Measurements from ENCODE around the gene SPATA6.
"Not testable (repeated sequence)": the region's sequence is repeated elsewhere in the genome, so short reads cannot be mapped to it uniquely, and the experiment has no call there.

SPATA6 gene

DNA sequence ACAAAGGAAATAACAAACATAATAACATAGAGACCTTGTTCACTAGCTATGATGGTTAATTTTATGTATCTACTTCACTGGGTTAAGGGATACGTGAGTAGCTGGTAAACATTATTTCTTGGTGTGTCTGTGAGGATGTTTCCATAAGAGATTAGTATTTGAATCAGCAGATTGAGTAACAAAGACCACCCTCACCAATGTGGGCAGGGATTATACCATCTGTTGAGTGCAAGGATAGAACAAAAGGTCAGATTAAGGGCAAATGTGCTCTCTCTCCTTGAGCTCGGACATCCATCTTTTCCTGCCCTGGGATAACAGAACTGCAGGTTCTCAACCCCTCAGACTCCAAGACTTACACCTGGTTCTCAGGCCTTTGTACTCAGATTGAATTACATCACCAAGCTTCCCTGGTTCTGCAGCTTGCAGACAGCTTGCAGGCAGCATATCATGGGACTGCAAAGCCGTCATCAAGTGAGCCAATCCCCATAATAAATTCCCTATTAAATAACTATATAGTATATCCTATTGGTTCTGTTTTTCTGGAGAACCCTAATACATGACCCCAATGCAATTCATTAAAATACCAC, 9.2 kb downstream of the SPATA6 start:
- DNase-seq, result no peak

DNA sequence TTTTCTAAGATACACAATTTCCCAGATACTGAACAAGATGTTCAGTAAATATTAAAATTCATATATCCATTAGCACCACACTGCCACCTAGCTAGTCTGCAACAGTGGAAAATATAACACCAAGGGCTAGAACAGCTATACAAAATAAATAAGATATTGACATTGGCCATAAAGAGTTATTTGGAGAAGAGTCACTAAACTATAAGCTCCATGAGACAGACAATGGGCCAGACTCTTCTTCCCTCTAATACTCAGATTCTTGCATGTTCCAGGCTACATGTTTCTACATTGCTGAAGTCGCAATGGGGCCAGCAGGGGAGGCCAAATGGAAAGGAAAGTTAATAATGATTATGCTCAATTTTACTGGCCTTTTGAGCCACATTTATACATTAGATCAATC, 21.5 kb downstream of the SPATA6 start:
- DNase-seq, result no peak

GRCh38 chr1:48448932-48449331, 23.1 kb downstream of the SPATA6 start:
- no peak for DNase-seq

DNA sequence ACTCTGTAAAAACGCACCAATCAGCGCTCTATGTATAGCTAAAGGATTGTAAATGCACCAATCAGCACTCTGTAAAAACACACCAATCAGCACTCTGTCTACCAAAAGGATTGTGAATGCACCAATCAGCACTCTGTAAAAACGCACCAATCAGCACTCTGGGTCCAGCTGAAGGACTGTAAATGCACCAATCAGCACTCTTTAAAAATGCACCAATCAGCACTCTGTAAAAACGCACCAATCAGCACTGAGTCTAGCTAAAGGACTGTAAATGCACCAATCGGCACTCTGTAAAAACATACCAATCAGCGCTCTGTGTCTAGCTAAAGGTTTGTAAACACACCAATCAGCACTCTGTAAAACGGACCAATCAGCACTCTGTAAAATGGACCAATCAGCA, 27.8 kb downstream of the SPATA6 start:
- DNase-seq, result not testable (repeated sequence)

DNA sequence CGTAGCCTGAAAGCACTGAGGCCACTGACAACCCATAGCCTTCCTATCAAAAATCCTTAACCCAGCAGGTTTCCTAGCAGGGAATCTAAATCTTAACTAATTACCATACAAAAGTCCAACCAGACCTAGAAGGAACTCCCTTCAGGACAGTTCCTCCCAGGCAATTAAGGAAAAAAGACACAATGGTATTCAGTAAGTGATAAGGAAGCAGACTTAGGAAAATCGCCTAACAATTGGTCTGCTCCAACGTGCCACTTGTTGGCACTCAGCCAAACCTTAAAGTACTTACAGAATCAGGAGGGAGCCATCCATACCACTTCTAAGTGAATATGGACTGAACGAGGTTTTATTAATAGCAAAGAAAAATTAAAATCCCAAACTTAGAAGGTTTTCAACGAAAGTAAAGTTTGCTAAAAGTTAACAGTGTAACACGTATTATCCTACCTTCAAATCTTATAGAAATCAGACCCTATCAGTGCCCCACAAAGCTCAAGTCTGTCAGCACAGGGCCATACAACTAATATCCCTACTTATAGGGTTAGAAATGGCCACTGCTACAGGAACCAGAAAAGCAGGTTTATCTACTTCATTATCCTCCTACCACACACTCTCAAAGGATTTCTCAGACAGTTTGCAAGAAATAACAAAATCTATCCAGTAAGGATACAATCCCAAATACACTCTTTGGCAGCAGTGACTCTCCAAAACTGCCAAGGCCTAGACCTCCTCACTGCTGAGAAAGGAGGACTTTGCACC, 29.0 kb downstream of the SPATA6 start:
- DNase-seq, result no peak

GRCh38 chr1:48440786-48441185, 31.2 kb downstream of the SPATA6 start:
- not testable (repeated sequence) for DNase-seq

GRCh38 chr1:48439380-48439779, 32.6 kb downstream of the SPATA6 start:
- DNase-seq, result no peak

DNA sequence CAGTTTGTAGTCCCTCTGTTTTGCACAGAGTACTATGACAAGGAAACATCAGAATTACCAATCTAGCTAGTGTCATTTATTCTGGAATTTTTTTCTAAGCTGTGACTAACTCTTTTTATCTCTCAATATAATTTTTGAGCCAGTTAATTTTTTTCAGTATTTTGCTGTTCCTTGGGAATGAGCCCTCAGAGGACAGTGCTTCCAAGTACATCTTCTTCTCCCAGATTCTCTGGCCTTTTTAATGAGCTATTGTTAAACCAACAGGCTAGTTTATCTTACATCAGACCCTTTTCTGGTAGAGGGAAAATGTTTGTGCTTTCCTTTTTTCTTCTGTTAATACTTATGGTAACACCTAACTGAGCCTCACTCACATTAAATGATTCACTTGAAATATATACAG, 34.6 kb downstream of the SPATA6 start:
- not testable (repeated sequence) for DNase-seq

- not testable (repeated sequence) for DNase-seq
These were observed 36.5 kb downstream of the SPATA6 start for GRCh38 chr1:48435312-48436002.

DNA sequence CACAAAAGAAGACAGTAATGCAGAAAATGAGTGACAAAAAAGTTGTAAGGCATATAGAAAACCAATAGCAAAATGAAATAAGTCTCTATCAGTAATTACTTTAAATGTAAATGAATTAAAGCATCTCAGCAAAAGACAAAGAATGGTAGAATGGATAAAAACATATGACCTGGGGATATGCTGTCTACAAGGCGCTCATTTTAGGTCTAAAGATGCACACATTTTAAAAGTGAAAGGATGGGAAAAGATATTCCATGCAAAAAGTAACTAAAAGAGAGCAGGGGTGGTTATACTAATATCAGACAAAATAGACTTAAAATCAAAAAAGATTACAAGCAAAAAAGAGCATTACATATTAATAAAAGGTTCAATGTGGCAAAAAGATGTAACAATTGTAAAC, 41.2 kb downstream of the SPATA6 start:
- DNase-seq, result no peak

DNA sequence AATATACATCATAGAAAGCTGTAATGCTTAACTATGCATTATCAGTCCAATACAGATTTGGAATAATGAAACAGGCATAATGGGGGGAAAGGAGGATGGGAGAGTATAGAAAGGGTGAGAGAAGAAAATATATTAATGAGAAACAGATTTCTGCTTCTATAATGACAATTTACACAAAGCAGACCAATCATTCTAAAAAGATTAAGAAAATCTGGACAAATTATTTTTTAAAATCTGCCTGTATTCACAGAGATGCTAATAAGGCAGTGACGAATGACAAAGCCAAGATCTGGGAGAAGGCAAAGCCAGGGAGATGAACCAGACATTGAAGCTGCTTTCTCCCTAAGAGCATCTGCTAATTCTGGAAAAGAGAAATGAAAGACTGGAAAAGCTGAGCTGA, 50.0 kb downstream of the SPATA6 start:
- DNase-seq, result no peak

GRCh38 chr1:48418742-48419141, 53.3 kb downstream of the SPATA6 start:
- no peak for DNase-seq

GRCh38 chr1:48415050-48415449, 57.0 kb downstream of the SPATA6 start:
- no peak for DNase-seq

- DNase-seq, result no peak
These were observed 57.7 kb downstream of the SPATA6 start for GRCh38 chr1:48414264-48414663.

GRCh38 chr1:48405940-48406339, 66.1 kb downstream of the SPATA6 start:
- no peak for DNase-seq

DNA sequence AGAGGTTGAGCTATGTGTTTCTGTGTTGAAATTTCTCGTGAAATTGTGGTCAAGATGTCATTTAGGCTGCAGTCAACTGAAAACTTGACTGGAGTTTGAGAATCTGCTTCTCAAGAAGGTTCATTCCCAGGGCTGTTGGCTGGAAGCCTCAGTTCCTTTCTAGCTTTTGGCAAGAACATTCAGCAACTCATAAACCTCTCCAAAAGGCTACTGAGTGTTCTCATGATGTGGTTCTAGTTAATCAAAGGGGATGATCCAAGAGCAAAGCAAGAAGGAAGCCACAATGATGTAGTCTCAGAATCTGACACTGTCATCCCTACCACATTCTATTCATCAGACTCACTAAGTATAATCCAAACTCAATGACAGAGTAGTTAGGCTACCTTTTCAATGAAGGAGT, 66.6 kb downstream of the SPATA6 start:
- no peak for DNase-seq

DNA sequence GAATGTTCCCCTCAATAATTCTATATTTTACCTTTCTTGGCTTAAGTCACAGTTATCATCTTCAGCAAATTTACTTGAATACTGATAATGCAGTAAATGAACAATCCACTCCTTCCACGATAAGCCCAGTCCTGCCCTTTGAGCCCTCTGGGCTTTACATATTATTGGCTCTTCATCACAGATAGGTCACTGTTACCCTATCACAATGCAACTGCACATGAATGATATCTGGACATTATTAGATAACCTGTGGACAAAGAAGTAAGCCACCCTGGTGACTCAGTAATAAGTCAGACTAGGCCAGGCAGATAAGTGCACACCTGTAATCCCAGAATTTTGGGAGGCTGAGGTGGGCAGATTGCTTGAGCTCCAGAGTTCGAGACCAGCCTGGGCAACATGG, 69.4 kb downstream of the SPATA6 start:
- DNase-seq, result no peak

DNA sequence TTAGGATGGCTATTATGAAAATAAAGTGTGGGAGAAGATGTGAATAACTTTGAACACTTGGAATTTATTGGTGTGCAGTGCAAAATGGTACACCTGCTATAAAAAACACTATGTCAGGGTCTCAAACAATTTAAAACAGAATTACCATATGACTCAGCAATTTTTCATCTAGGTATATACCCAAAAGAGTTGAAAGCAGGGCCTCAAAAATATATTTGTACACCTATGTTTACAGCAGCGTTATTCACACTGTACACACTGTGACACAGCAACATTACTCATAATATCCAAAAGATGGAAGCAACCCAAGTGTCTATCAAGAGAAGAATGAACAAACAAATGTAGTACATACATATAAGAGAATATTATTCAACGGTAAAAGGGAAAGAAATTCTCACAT, 75.8 kb downstream of the SPATA6 start:
- DNase-seq, result no peak

DNA sequence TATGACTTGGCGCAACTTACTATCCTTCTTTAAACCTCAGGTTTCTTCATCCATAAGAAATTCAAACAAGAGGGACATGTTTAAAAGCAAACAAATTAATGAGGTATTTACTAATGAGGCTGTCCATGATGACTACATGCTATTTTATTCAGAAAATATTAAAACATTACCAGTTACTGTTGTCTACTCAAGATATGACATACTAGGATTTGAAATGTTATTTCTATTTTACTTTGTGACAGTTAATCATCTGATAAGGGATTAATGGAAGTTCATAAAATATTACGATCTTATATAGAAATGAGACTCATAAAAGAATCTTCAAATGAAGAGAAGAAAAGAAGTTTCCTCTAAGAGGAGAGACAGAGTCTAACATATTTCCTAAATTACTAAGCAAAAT, 80.1 kb downstream of the SPATA6 start:
- DNase-seq, result no peak

DNA sequence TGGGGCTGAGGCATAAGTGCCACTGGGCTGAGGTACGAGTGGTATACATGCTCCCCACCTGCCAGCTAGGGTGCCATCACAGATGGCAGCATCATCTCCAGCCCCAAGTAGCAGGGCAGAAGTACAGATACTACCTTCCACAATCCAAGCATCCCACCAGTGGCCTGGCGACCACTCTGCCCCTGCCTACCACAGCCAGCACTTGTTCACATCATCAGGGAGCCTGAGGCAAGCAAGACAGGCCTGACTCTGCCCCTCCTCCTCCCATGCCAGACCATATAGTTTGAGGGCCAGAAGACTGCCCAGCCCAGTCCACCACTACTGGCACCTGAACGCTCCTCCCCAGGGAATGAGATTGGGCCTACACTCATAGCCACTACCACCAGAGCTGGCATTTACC, 84.6 kb downstream of the SPATA6 start:
- no peak for DNase-seq

GRCh38 chr1:48374785-48375184, 97.2 kb downstream of the SPATA6 start:
- DNase-seq, result no peak

- no peak for DNase-seq
These were observed 100.4 kb downstream of the SPATA6 start for GRCh38 chr1:48371598-48371997.

DNA sequence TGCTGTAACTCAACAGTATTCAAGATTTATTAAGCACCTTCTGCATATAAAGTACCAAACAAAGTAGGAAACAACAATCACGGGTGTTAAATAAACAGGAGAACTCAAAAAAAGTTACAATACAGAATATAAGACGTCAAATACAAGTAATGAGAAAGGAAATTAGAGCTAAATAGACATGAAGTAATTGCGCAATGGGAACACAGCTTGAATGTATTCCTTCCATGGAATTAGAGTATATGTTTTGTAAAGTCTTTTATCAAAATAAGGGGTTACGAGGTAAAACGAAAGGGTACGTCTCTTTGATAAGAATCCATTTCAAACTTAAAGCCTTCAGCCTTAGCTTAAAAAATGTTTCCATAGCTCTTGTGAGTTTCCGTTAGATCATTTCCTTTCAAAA, 109.1 kb downstream of the SPATA6 start:
- DNase-seq, result no peak

DNA sequence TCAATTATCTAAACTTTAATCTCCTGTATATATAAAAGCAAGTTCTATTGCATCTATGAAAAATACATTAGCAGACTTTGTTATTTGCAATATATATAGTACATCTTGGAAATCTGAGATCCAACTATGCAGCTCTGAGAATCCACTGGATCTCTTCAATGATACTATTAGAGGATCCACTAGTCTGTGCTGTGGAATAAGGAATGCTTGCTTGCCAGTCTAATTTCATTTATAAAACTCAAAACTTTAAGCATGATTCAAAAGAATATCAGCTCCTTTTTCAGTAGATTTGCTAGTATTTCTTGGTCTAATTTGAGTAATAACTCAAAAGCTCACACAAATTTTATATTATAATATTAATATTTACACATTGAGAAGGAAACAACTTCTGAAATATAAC, 115.1 kb downstream of the SPATA6 start:
- DNase-seq, result no peak
